Measurements from ENCODE around the gene ACBD4. TPM values are rescaled to one million over a fixed set of nuclear protein-coding genes. Genes with fewer than 3 reads are reported as not detected.
A peak's percentile ranks its signal among the peaks of the same experiment; 100 is the strongest.

The ACBD4 gene
- total and polyA plus RNA-seq, 2 of the 13 experiments (the other 11 are each of a cell fraction or from before 2014, with no cell fraction given): 16.1 to 26.9 TPM

DNA sequence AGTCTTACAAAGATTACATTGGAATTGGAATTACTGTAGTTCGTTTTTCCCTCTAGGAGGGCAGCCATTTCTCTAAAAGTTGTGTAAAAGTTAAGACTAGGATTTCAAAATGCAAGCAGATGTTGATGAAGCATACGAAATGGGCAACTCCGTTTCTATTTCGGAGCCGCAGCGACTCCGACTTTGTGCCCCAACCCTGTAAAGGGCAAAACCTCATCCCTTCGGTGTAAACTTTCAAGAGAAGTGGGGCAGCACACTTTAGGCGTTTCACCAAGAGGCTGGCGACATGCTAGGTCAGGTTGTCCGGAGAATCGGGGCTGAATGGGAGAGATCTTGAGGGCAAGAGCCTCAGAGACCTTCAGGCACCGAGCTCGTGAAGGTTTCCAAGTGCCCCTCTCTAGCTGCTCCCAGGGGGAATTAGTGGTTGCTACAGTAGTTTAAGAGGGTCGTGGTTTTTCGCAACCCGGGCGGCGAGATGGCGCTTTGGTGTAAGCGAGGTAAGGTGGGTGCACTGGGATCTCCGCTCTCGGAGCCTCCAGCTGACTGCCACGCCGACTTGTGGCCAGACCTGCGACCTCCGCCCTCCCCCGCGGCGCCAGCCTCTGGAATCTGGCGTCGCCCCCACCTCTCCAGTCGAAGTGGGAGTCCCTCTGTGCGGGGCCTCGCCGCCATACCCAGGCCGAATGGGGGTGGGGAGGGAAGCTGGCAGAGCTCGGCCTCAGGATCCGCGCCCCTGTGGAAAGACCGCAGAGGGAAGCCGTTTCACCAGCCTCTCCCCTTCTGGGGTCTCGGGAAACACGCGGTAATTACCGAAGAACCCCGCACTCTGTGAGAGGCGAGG lies 25.2 kb downstream of the ACBD4 start (continued):
- TF ChIP-seq, protein P1, sequence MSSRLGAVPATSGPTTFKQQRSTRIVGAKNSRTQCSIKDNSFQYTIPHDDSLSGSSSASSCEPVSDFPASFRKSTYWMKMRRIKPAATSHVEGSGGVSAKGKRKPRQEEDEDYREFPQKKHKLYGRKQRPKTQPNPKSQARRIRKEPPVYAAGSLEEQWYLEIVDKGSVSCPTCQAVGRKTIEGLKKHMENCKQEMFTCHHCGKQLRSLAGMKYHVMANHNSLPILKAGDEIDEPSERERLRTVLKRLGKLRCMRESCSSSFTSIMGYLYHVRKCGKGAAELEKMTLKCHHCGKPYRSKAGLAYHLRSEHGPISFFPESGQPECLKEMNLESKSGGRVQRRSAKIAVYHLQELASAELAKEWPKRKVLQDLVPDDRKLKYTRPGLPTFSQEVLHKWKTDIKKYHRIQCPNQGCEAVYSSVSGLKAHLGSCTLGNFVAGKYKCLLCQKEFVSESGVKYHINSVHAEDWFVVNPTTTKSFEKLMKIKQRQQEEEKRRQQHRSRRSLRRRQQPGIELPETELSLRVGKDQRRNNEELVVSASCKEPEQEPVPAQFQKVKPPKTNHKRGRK (CRISPR knock-in tag; IDR thresholded peaks at IDR 0.05): no peak; the same call in 1 of the 2 replicates
- TF ChIP-seq SIN3B (IDR thresholded peaks at IDR 0.05; ENCODE audit: low read length) (no peak), JARID2 (CRISPR knock-in tag; IDR thresholded peaks at IDR 0.05; ENCODE audit: insufficient replicate concordance) (peak; percentile 61), ZSCAN30 (CRISPR knock-in tag; IDR thresholded peaks at IDR 0.05) (0 out of 2 replicates have a peak, but pooled peaks have one; percentile 12), ZNF354B (CRISPR knock-in tag; IDR thresholded peaks at IDR 0.05) (no peak), TBP (CRISPR knock-in tag; IDR thresholded peaks at IDR 0.05) (no peak), ZNF235 (CRISPR knock-in tag; IDR thresholded peaks at IDR 0.05; ENCODE audit: borderline replicate concordance) (peak; percentile 89), NFKB2 (CRISPR knock-in tag; IDR thresholded peaks at IDR 0.05; ENCODE audit: borderline replicate concordance) (peak; percentile 97), FOXO1 (CRISPR knock-in tag; IDR thresholded peaks at IDR 0.05) (no peak; the same call in 1 of the 2 replicates), TEAD3 (CRISPR knock-in tag; optimal IDR thresholded peaks at IDR 0.05; ENCODE audit: borderline replicate concordance) (peak; percentile 83), ZSCAN21 (CRISPR knock-in tag; IDR thresholded peaks at IDR 0.05; ENCODE audit: borderline replicate concordance) (0 out of 2 replicates have a peak, but pooled peaks have one; percentile 27), ZNF883 (CRISPR knock-in tag; IDR thresholded peaks at IDR 0.05; ENCODE audit: not compliant biosample characterization) (peak; percentile 79), SSRP1 (CRISPR knock-in tag; IDR thresholded peaks at IDR 0.05) (no peak), TP53 (CRISPR knock-in tag; conservative IDR thresholded peaks at IDR 0.05) (no peak), PHB2 (IDR thresholded peaks at IDR 0.05; ENCODE audit: partially characterized antibody) (no peak), GABPA (IDR thresholded peaks at IDR 0.05; ENCODE audit: low read depth, low read length) (no peak), GABPA (CRISPR knock-in tag; IDR thresholded peaks at IDR 0.05; ENCODE audit: low read depth) (0 out of 2 replicates have a peak, but pooled peaks have one; percentile 29), HIVEP1 (CRISPR knock-in tag; IDR thresholded peaks at IDR 0.05) (peak; percentile 92), ETV6 (CRISPR knock-in tag; conservative IDR thresholded peaks at IDR 0.05) (no peak)
- TF ChIP-seq, protein P2, sequence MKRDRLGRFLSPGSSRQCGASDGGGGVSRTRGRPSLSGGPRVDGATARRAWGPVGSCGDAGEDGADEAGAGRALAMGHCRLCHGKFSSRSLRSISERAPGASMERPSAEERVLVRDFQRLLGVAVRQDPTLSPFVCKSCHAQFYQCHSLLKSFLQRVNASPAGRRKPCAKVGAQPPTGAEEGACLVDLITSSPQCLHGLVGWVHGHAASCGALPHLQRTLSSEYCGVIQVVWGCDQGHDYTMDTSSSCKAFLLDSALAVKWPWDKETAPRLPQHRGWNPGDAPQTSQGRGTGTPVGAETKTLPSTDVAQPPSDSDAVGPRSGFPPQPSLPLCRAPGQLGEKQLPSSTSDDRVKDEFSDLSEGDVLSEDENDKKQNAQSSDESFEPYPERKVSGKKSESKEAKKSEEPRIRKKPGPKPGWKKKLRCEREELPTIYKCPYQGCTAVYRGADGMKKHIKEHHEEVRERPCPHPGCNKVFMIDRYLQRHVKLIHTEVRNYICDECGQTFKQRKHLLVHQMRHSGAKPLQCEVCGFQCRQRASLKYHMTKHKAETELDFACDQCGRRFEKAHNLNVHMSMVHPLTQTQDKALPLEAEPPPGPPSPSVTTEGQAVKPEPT (CRISPR knock-in tag; IDR thresholded peaks at IDR 0.05; ENCODE audit: low read depth): no peak; the same call in 1 of the 2 replicates
- TF ChIP-seq, protein P3, sequence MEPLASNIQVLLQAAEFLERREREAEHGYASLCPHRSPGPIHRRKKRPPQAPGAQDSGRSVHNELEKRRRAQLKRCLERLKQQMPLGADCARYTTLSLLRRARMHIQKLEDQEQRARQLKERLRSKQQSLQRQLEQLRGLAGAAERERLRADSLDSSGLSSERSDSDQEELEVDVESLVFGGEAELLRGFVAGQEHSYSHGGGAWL (CRISPR knock-in tag; IDR thresholded peaks at IDR 0.05): peak; percentile 91
- TF ChIP-seq, protein P4, sequence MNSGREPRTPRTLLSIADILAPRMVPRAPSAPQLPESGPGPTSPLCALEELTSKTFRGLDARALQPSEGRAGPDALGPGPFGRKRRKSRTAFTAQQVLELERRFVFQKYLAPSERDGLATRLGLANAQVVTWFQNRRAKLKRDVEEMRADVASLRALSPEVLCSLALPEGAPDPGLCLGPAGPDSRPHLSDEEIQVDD (CRISPR knock-in tag; IDR thresholded peaks at IDR 0.05; ENCODE audit: borderline replicate concordance): no peak; the same call in 1 of the 2 replicates
- TF ChIP-seq, protein P5, sequence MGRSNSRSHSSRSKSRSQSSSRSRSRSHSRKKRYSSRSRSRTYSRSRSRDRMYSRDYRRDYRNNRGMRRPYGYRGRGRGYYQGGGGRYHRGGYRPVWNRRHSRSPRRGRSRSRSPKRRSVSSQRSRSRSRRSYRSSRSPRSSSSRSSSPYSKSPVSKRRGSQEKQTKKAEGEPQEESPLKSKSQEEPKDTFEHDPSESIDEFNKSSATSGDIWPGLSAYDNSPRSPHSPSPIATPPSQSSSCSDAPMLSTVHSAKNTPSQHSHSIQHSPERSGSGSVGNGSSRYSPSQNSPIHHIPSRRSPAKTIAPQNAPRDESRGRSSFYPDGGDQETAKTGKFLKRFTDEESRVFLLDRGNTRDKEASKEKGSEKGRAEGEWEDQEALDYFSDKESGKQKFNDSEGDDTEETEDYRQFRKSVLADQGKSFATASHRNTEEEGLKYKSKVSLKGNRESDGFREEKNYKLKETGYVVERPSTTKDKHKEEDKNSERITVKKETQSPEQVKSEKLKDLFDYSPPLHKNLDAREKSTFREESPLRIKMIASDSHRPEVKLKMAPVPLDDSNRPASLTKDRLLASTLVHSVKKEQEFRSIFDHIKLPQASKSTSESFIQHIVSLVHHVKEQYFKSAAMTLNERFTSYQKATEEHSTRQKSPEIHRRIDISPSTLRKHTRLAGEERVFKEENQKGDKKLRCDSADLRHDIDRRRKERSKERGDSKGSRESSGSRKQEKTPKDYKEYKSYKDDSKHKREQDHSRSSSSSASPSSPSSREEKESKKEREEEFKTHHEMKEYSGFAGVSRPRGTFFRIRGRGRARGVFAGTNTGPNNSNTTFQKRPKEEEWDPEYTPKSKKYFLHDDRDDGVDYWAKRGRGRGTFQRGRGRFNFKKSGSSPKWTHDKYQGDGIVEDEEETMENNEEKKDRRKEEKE (IDR thresholded peaks at IDR 0.05): no peak
